ENCODE results near the gene CPT1B. TPM values are rescaled to one million over a fixed set of nuclear protein-coding genes. Genes with fewer than 3 reads are reported as not detected.

CPT1B gene
- total RNA-seq, 1 donor from 2014 or later, result 118 TPM

GRCh38 chr22:50519151-50519550 is 59.1 kb downstream of the CPT1B start:
- Mint-ChIP-seq H3K27me3 (ENCODE audit: unreplicated experiment) (peaks cover 6% of the 10 kb centered on the region), H3K4me3 (ENCODE audit: unreplicated experiment) (no peak overlapping the region), H3K36me3 (ENCODE audit: unreplicated experiment) (no peaks in the 10 kb centered on the region), H3K4me1 (ENCODE audit: low read depth, unreplicated experiment) (no peaks in the 10 kb centered on the region), H3K27ac (ENCODE audit: unreplicated experiment) (no peak overlapping the region), H3K9me3 (ENCODE audit: unreplicated experiment) (peaks cover 5% of the 10 kb centered on the region)
- DNase-seq, result no peak
- no peak for TF ChIP-seq CTCF (IDR thresholded peaks at IDR 0.05; ENCODE audit: partially characterized antibody, unreplicated experiment)

Other genes with a start within 250 kb of the CPT1B start
- 122 TPM for gene PPP6R2, start 235.1 kb downstream of the CPT1B start, total RNA-seq (ENCODE audit: unreplicated experiment)
- gene SBF1, start 103.4 kb downstream of the CPT1B start, total RNA-seq (ENCODE audit: unreplicated experiment), result 206 TPM
- 37.6 TPM for gene ADM2, start 96.9 kb downstream of the CPT1B start, total RNA-seq (ENCODE audit: unreplicated experiment)
- 4.0 TPM for gene MIOX, start 91.6 kb downstream of the CPT1B start, total RNA-seq (ENCODE audit: unreplicated experiment)
- gene LMF2, start 70.7 kb downstream of the CPT1B start, total RNA-seq (ENCODE audit: unreplicated experiment), result 62.2 TPM
- 52.9 TPM for gene NCAPH2, start 70.2 kb downstream of the CPT1B start, total RNA-seq (ENCODE audit: unreplicated experiment)
- 4.8 TPM for gene SCO2, start 52.8 kb downstream of the CPT1B start, total RNA-seq (ENCODE audit: unreplicated experiment)
- 1.2 TPM for gene TYMP, start 48.4 kb downstream of the CPT1B start, total RNA-seq (ENCODE audit: unreplicated experiment)
- 0.12 TPM for gene KLHDC7B, start 32.5 kb downstream of the CPT1B start, total RNA-seq (ENCODE audit: unreplicated experiment)
- not detected for gene SYCE3, start 15.5 kb downstream of the CPT1B start, total RNA-seq (ENCODE audit: unreplicated experiment)
- gene CHKB, start 4.4 kb upstream of the CPT1B start, total RNA-seq (ENCODE audit: unreplicated experiment), result 147 TPM
- 143 TPM for gene MAPK8IP2, start 22.4 kb upstream of the CPT1B start, total RNA-seq (ENCODE audit: unreplicated experiment)
- gene ARSA, start 49.7 kb upstream of the CPT1B start, total RNA-seq (ENCODE audit: unreplicated experiment), result 65.7 TPM
- gene SHANK3, start 94.4 kb upstream of the CPT1B start, total RNA-seq (ENCODE audit: unreplicated experiment), result 20.4 TPM
- gene ACR, start 159.8 kb upstream of the CPT1B start, total RNA-seq (ENCODE audit: unreplicated experiment), result not detected
- gene RABL2B, start 205.2 kb upstream of the CPT1B start, total RNA-seq (ENCODE audit: unreplicated experiment), result 19.2 TPM

Data from glutamatergic neuron (in vitro differentiated cells).